Smooth muscle cell of the brain vasculature (primary cell): ENCODE measurements around the gene GRM8.

Source experiments
- DNase-seq: peaks from one replicate; pipeline ENCODE4 v3.0.0-alpha.2; 2012; ENCODE audit warnings: low read depth, low spot score

Gene GRM8

DNA sequence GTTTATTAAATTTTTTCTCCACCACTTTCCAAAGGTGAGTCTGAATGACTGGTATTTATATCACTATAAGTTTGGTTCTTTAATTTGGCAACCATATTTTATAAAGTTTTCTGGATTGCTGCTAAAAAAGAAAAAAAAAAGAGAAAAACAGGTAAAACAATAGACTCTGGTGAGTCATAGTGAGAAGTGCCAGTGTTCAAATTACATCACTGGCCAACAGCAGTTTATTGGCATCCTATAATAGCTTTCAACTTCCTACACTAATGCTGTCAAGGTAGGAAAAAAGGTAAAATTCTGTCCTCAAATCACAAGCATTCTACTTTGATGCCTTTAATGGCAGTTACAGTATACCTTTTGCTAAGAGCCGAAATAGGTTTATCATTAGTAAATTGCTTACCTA lies 808.8 kb downstream of the GRM8 start:
- no peak for DNase-seq

GRCh38 chr7:126442908-126443307 lies 809.8 kb downstream of the GRM8 start:
- DNase-seq, result no peak

GRCh38 chr7:126441745-126442144 lies 811.0 kb downstream of the GRM8 start:
- no peak for DNase-seq

- DNase-seq, result no peak
Observed at GRCh38 chr7:126440542-126440941, 812.2 kb downstream of the GRM8 start.

- DNase-seq, result no peak
Observed at GRCh38 chr7:126436213-126436868, 816.4 kb downstream of the GRM8 start.

- DNase-seq, result no peak
Observed at GRCh38 chr7:126426652-126427051, 826.1 kb downstream of the GRM8 start.

DNA sequence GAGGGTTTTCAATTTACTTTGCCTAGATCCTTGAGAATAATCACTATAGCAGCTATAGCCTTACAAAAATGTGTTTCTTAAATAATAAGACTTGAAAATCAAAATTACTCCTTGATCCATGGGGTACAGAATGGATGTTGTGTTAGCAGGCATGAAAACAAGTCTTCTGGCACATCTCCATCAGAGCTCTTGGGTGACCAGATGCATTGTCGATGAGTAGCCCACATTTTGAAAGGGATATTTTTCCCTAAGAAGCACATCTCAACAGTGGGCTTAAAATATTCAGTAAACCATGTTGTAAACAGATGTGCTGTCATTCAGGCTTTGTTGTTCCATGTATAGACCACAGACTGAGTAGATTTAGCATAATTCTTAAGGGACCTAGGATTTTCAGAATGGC lies 827.8 kb downstream of the GRM8 start:
- DNase-seq, result no peak

DNA sequence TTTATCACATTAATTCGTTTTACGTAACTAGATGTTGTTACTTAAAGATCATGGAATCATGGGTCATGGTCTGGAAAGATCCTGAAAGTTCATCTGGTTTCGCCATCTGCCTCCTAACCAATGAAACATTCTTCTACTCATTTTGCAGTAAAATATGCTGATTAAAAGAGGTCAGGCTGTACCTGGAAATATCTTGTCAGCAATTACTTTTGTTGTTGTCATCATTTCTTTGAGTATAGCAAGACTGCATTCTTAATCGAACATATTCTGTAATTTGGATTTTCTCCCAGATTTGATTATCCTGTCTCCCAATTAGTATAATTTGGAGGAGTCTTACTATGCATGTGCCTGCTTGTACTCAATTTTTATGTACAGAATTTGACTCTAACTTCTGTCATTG lies 833.7 kb downstream of the GRM8 start:
- no peak for DNase-seq

GRCh38 chr7:126411821-126412383 lies 840.8 kb downstream of the GRM8 start:
- DNase-seq, result no peak

- DNase-seq, result no peak
Observed at GRCh38 chr7:126411032-126411820, 841.5 kb downstream of the GRM8 start.

DNA sequence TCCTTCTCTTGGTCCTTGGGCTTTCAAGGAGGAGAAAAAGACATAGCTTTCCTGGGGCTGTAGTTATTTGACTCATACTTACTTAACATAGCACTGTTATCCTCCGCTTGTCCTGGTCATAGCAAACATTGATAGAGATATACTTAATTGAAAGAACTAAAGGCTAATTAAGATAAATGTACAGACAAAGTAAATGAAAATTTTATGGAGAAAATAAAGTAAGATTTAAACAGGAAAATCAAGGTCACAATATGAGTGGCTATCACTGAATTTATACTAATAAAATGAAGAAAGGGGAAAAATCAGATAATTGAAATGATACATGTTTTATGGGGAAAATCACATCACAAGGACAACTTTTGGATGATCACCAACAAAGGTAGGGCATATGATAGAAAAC lies 849.7 kb downstream of the GRM8 start:
- no peak for DNase-seq

- DNase-seq, result no peak
Observed at GRCh38 chr7:126401918-126402317, 850.8 kb downstream of the GRM8 start.

- DNase-seq, result no peak
Observed at GRCh38 chr7:126398851-126399529, 853.8 kb downstream of the GRM8 start.

DNA sequence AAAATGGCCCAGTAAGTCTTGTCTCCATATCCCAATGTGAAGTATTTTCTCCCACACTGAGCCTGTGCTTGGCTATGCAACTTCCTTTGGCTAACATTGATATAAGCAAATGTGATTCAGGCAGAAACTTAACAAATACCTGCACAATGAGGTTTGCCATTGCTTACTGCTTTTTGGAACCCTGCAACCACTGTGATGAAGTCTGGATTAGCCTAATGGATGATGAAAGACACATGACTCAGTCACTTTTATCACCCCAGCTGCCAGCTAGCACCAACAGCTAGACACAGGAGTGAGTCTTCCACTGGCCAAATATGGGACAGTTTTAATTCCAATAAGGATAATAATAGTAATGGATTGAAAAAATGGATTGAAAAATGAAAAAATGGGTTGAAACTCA lies 854.5 kb downstream of the GRM8 start:
- no peak for DNase-seq

- DNase-seq, result no peak
Observed at GRCh38 chr7:126394406-126394805, 858.3 kb downstream of the GRM8 start.
